SW 1271 (cell line): ENCODE data around the gene CDAN1.
A peak's percentile ranks its signal among the peaks of the same experiment; 100 is the strongest.
"Not testable (repeated sequence)": the region's sequence is repeated elsewhere in the genome, so short reads cannot be mapped to it uniquely, and the experiment has no call there.

Experiments used
- DNase-seq, 2 experiments: peaks; one replicate each; lab custom pipeline; 2025; lab: John Stamatoyannopoulos, UW

Gene CDAN1, protein sequence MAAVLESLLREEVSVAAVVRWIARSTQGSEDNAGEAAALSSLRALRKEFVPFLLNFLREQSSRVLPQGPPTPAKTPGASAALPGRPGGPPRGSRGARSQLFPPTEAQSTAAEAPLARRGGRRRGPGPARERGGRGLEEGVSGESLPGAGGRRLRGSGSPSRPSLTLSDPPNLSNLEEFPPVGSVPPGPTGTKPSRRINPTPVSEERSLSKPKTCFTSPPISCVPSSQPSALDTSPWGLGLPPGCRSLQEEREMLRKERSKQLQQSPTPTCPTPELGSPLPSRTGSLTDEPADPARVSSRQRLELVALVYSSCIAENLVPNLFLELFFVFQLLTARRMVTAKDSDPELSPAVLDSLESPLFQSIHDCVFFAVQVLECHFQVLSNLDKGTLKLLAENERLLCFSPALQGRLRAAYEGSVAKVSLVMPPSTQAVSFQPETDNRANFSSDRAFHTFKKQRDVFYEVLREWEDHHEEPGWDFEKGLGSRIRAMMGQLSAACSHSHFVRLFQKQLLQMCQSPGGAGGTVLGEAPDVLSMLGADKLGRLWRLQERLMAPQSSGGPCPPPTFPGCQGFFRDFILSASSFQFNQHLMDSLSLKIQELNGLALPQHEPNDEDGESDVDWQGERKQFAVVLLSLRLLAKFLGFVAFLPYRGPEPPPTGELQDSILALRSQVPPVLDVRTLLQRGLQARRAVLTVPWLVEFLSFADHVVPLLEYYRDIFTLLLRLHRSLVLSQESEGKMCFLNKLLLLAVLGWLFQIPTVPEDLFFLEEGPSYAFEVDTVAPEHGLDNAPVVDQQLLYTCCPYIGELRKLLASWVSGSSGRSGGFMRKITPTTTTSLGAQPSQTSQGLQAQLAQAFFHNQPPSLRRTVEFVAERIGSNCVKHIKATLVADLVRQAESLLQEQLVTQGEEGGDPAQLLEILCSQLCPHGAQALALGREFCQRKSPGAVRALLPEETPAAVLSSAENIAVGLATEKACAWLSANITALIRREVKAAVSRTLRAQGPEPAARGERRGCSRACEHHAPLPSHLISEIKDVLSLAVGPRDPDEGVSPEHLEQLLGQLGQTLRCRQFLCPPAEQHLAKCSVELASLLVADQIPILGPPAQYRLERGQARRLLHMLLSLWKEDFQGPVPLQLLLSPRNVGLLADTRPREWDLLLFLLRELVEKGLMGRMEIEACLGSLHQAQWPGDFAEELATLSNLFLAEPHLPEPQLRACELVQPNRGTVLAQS

DNA sequence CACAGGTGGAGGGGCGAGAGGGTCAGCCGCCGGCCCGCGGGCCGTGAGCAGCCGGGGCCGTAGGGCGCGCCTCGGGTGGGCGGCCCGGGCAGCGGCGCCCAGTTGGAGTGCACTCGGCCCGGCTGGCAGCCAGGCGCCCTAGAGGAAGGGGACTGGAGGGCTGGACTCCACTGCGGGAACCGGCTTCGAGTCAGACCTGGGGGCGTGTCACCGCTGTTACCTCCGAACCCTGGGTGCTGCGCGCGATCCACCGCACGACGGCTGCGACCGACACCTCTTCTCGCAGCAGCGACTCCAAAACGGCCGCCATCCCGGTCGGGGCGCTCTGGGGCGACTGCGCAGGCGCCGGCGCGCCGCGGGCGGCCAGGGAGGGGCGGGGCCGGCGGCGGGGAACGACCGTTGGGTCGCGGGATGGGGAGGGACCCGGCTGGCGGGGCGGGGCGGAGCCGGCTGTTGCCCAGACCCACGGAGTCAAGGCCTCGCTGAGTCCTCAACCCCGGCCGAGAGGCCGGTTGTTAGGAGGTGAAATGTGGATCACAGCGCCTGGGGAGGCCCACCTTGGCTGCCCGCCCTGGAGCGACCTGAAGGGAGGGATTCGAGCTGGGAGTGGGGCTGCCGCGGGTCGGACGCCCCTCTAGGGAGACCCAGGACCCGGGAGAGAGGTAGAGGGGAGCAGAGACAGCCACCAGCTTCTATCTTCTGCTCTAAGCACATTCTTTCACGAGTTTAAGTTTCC lies at the start of gene CDAN1:
Gene CDAN1 (minus strand): TSS at position 336 of the 736 bp plus-strand sequence. CDS start 26 bp downstream, at position 310.
- DNase-seq, result peak; percentile 47 to 55

DNA sequence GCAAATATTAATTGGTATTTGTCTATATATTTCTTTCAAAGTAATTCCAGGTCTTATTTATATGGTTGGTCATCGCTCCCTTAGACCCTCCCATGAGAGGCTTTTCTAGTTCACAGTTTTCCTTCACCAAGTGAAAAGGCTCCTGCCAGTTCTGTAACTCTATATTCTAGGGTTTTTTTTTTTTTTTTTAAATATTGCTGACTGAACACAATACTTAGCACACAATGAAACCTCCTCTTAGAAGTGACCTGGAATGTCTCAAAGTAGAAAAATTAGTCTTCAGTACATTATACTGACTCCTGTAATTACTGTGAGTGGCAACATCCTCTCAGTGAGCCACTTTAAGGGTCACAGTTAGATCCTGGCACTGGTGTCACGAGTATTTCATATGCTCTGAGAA lies 48.6 kb upstream of the CDAN1 start:
- DNase-seq, result no peak

DNA sequence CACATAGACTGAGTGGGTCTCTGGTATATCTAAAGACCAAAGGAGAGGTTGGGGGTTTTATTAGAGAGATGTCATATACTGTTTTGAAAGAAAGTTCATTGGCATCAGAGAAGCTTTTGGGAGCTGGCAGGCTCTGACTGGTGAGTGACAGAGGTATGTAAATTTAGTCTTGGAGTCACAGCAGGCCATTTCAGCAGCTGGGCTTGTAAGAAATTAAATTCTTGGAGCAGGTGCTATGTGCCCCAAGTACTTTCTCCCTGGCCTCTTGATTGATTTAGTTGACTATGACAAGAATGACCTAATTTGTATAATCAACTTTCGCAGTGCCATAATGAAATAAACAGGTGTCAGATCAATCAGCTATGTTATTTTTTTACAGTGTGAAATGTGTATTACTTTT lies 47.8 kb upstream of the CDAN1 start:
- DNase-seq, result no peak

DNA sequence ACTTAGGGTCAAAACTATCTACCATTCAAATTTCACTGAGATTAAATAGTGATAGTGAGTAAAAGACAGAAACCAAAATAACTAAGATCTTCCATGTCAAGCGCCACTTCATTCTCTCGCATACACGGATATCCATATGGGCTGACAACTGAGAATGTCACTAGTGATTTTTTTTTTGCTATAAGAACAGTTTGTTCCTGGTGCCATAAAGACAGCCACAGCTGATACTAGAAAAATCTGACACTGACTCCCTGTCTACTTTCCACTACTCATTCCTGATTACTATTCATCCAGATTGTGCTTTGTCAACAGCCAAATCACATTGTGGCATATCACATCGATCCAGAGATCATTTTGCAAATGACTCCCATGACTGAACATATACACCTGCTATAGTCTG lies 45.8 kb upstream of the CDAN1 start:
- DNase-seq, result no peak

DNA sequence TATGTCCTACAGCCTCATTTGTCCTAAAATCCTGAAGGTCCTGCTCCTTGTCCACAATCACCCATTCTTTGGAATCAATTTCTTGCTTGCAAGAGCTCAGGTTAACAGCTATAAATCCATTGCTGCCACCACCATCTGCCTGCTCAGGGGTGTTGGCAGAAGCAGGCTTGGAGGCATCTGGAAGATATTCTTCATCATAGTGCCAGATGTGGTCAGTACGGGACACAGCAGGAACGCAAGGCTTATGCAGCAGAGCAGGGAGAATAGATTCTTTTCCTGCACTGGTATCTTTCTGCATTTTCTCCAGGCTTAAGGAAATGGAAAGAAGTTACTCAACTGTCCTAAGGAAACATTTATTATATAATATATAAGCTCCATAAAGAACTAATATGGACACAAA lies 38.5 kb upstream of the CDAN1 start:
- no peak for DNase-seq

DNA sequence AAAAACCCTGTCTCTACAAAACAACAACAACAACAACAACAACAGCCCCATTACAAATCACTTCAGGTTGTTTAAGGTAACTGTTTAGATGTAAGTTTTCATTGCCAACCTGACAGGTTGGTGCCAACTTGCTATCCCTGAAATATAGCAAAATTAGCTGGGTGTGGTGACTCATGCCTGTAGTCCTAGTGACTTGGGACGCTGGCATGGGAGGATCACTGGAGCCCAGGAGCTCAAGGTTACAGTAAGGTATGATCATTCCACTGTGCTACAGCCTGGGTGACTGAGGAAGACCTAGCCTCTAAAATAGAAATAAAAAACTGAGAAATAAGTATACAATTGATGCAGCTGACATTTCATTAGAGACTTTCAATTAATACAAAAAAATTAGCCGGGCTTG lies 36.0 kb upstream of the CDAN1 start:
- no peak for DNase-seq

DNA sequence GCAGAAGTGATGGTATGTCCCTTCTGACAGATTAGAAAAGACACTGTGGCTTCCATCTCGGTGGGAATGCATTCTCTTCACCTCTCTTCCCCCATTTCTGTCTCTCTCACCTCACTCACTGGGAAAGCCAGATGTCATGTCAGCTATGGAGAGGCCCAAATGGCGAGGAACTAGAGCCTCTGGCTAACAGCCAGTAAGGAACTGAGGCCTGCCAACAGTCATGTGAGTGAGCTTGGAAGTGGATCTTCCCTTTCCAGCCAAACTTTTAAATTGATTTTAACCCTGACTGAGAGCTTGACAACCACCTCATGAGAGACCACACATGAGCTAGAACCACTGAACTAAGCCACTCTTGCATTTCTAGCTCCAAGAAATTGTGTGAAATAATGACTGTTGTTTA lies 35.2 kb upstream of the CDAN1 start:
- DNase-seq, result no peak

DNA sequence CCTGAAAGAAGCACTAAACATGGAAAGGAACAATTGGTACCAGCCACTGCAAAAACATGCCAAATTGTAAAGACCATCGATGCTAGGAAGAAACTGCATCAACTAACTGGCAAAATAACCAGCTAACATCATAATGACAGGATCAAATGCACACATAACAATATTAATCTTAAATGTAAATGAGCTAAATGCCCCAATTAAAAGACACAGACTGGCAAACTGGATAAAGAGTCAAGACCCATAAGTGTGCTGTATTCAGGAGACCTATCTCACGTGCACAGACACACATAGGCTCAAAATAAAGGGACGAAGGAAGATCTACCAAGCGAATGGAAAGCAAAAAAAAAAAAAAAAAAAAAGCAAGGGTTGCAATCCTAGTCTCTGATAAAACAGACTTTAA lies 29.2 kb upstream of the CDAN1 start:
- not testable (repeated sequence) for DNase-seq

DNA sequence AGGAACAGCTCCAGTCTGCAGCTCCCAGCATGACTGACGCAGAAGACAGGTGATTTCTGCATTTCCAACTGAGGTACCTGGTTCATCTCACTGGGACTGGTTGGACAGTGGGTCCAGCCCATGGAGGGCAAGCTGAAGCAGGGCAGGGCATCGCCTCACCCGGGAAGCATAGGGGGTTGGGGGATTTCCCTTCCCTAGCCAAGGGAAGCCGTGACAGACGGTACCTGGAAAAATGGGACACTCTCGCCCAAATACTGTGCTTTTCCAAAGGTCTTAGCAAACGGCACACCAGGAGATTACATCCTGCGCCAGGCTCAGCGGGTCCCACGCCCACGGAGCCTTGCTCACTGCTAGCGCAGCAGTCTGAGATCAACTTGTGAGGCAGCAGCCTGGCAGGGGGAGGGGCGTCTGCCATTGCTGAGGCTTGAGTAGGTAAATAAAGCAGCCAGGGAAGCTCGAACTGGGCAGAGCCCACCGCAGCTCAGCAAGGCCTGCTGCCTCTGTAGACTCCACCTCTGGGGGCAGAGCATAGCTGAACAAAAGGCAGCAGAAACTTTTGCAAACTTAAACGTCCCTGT lies 27.3 kb upstream of the CDAN1 start:
- DNase-seq, result not testable (repeated sequence)

DNA sequence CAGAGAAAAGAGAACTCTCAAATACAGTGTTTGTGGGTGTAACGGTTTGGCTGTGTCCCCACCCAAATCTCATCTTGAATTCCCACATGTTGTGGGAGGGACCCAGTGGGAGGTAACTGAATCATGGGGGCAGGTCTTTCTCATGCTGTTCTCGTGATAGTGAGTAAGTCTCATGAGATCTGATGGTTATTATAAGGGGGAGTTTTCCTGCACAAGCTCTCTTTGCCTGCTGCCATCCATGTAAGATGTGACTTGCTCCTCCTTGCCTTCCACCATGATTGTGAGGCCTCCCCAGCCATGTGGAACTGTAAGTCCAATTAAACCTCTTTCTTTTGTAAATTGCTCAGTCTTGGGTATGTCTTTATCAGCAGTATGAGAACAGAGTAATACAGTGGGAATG lies 24.9 kb upstream of the CDAN1 start:
- DNase-seq, result not testable (repeated sequence)

DNA sequence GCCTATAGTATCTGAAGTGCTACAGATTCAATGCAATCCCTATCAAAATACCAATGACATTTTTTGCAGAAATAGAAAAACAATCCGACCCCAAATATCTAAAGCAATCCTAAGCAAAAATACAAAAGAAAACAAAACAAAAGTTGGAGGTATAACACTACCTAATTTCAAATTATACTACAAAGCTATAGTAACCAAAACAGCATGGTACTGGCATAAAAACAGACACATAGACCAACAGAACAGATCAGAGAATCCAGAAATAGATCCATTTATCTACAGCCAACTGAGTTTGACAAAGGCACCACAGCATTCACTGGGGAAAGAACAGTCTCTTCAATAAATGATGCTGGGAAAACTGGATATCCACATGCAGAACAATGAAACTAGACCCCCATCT lies 23.8 kb upstream of the CDAN1 start:
- DNase-seq, result no peak

DNA sequence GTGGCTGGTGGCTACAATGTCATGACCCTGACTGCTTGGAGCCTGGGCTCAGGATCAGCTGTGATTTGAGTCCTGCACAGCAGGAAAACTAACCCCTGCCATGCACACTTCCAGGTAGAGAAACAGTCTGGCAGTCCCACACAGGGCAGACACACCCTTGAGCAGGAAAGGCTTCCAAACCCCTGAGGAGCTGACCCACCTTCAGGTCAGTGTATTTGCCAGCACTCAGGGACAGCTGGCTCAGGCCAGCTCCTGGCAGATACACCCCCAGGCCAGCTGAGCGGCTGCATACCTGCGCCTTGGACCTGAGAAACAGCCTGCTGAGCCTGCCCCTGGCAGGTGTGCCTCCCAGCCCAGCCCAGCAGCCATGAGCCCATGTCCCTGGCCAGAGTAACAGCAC lies 22.2 kb upstream of the CDAN1 start:
- no peak for DNase-seq

DNA sequence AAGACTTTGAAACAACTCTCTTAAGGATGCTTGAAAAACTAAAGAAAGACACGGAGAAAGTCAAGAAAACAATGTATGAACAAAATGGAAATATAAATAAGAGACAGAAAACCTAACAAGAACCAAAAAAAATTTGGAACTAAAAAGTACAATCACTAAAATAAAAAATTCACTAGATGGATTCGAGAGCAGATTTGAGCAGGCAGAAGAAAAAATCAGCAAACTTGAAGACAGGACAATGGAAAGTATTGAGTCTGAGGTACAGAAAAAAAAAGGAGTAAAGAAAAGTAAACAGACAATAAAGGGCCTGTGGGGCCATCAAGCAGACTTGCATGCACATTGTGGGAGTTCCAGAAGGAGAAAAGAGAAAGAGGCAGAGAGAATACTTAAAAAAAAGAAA lies 13.4 kb upstream of the CDAN1 start:
- DNase-seq, result no peak

DNA sequence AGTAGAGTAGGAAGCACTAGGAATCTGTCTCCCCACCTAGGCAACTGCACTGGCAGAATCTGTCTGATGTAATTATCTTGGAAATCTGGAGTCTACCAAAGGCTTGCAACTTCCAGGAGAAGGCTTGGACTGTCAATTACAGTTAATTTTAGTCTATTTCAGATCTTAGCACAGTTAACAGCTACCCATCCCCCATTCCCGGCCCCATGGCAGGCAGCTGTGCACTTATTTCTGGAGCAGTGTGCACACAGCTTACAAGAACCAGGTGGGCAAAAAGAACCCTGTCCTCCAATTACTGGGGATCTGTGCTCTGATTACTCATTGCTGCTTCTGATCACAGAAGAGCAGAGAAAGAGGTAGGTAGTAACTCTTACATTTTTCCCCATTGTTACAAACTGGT lies 12.3 kb upstream of the CDAN1 start:
- no peak for DNase-seq

DNA sequence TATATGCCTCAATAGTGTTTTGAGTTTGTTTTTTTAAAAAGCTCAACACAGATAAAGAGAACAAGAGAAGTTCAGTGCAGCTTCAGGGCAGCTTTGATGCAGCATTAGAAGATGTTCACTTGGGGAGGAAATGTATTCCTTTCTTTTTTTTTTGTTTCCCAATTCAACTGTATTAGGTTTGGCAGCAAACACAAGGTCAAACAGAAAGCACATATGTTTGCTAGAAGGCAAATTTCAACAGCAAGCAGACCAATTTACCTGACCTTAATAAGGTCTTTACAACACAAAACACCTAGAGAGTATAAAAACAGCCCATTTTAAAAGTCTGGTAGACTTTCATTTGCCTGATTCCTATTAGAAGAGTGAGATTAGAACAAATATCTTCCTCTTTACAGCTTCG lies 7.3 kb upstream of the CDAN1 start:
- DNase-seq, result no peak

DNA sequence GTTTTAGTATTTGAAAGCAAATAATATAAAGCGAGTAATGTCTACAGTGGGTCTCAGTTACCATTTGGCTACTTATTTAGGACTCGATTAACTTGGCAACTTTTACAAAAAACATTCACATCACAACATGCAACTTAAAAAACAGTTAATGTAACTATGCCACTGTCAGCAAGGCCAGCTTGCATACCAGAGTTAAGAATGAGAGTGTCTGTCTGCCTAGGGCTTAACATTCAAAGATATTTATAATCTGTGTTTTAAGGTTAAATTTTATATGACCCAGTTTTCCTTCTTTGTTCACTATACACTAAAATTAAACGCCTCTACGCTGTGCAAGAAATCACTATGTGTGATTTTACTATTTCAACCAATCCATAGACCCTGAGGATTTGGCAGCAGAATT lies 5.2 kb upstream of the CDAN1 start:
- DNase-seq, result no peak

DNA sequence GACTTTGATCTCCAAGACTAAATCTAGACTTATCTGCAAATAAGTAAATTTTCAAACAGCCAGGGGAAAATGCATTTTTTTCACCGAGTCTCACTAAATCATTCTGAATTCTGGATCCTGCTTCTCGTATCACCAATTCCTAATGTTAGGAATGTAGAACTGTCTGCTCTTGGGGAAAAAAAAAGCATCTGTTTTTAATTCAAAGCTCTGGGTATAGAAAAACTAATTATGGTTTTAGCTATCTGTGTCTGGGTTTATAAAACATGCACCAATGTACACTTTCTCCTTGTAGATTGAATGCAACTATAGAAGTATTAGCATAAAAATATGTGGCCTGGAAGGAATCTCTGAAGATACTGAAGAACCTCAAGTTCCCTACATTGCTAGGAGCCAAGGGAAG lies 4.8 kb upstream of the CDAN1 start:
- no peak for DNase-seq

DNA sequence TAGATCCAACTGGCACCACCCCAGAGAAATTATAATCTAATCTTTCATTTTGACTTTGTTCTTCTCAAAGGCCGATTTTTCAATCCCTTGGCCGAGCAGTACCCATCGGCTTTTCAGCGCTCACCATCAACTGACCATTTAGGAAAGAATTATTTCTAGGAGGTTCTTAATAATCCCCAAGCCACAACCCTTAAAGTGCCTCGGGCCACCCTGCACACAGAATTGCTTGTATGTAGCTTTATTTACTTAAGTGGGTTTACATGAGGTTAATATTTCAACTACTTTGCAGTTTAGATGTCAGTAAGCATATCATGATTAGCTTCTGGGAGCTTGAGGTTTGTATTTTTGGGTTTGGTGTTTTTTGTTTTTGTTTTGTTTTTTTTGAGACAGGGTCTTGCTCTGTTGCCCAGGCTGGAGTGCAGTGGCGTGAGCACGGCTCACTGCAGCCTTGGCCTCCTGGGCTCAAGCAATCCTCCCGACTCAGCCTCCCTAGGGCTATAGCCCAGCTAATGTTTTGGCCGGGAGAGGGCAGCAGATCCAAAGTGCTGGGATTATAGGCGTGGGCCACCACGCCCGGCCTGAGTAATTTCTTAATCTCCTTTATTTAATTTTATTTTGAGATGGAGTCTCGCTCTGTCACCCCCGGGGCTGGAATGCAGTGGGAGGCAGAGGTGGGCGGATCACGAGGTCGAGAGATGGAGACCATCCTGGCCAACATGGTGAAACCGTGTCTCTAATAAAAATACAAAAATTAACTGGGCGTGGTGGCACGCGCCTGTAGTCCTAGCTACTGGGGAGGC lies 801 bp upstream of the CDAN1 start:
- DNase-seq, result no peak

DNA sequence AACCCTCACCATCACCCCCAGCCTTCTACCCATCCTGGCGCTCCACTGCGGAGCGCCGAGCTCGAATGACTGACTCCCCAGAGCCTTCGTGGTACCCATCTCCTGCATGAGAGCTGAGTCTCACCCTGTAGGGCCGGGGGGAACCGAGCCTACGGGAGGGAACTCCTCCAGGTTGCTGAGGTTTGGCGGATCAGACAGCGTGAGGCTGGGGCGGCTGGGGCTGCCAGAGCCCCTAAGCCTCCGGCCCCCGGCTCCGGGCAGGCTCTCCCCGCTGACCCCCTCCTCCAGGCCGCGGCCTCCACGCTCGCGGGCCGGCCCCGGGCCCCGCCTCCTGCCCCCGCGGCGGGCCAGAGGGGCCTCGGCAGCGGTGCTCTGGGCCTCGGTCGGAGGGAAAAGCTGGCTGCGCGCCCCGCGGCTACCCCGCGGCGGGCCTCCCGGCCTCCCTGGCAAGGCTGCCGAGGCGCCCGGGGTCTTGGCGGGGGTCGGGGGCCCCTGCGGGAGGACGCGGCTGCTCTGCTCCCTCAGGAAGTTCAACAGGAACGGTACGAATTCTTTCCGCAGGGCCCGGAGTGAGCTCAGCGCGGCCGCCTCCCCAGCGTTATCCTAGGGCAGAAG lies 643 bp downstream of the CDAN1 start:
- DNase-seq, result no peak
